Psoas muscle (tissue), 8 donors: ENCODE data around the gene CCDC148. TPM values are rescaled to one million over a fixed set of nuclear protein-coding genes. Genes with fewer than 3 reads are reported as not detected.
"Not testable (repeated sequence)": the region's sequence is repeated elsewhere in the genome, so short reads cannot be mapped to it uniquely, and the experiment has no call there.

ENCODE experiments used
- ATAC-seq, 4 donors: fragments of 200-7000 bp; cut with Tn5 transposase; one replicate each; pipeline ENCODE4 v1.9.1; 2020; ENCODE audit warnings: moderate library complexity in 3 of 4, mild to moderate bottlenecking in 2 of 4
- DNase-seq, 2 donors: peaks; one replicate each; pipeline ENCODE4 v3.0.0-alpha.2; 2020
- H3K27ac ChIP-seq: fragments of 200-600 bp; one replicate; pipeline ENCODE4 v1.8.0; 2022
- H3K27me3 ChIP-seq, 3 donors: fragments of 200-600 bp in 1 of 3; one replicate each; pipeline versions ENCODE4 v1.6.1 to v1.8.0; 2013 to 2022; ENCODE audit warnings: low read length in 2 of 3, mild to moderate bottlenecking in 2 of 3, moderate library complexity in 1 of 3; ENCODE audit not compliant: insufficient read depth in 3 of 3
- H3K36me3 ChIP-seq, 2 donors: fragments of 200-600 bp in 1 of 2; one replicate each; pipeline versions ENCODE4 v1.6.1 to v1.8.0; 2013 to 2022; ENCODE audit warnings: low read depth in 1 of 2, mild to moderate bottlenecking in 1 of 2, moderate library complexity in 1 of 2; ENCODE audit not compliant: insufficient read depth in 1 of 2
- H3K4me1 ChIP-seq: fragments of 200-600 bp; one replicate; pipeline ENCODE4 v1.8.0; 2022
- H3K4me3 ChIP-seq: fragments of 200-600 bp; one replicate; pipeline ENCODE4 v1.8.0; 2022; ENCODE audit warnings: mild to moderate bottlenecking
- H3K9me3 ChIP-seq: fragments of 200-600 bp; one replicate; pipeline ENCODE4 v1.8.0; 2022
- WGBS, 3 donors: extraction: QIAGEN DNeasy Blood & Tissue Kit; methylation state at CpG; one replicate each; pipeline versions ENCODE4 v1.1.6 to v1.1.7; 2013; 5-methylcytosine and 5-hydroxymethylcytosine counted together
- intact Hi-C, 2 donors: fragments of 100-400 bp; cut with DNase I; formaldehyde crosslinking; loops; one replicate each; pipeline versions ENCODE4 v1.11.0 to v1.14.2; 2022
- polyA plus RNA-seq, 3 donors: library from polyadenylated mRNA; stranded (reverse); fragments of 200-250 nt; gene quantifications; one replicate each; pipeline ENCODE4 v1.2.3, GENCODE V29; 2013
- total RNA-seq, 4 donors: library from RNA; stranded (reverse); fragmentation: NEBNext Ultra II Directional in 2 of 4; extraction: Animal tissue kit (Norgen Biotek cat#: 25700) in 2 of 4; gene quantifications; one replicate each; pipeline versions ENCODE4 v1.2.1 to v1.2.4, GENCODE V29; 2021 to 2023
- TF ChIP-seq, protein P1 (sequence below): fragments of 200-600 bp; IDR thresholded peaks from one replicate; pipeline ENCODE4 v1.8.0; 2022; ENCODE audit warnings: antibody characterized with exemption
- donor health status: healthy with polysubstance abuse.
- donor health status: DM: no; HTN: no; CAD: no; lungs with moderate emphysema.
- donor health status: Bipolar disorder and iron deficiency.
- donor health status: healthy.
- donor health status: DM: yes; HTN: yes; CAD: no.
- donor health status: DM: no; HTN: no; CAD: no.
- donor health status: DM: no; HTN: no; CAD: no.
- donor health status: DM: yes; HTN: yes; CAD: no.

CCDC148 gene
- total and polyA plus RNA-seq, 7 donors = 0.10 TPM; not detected in 6

DNA sequence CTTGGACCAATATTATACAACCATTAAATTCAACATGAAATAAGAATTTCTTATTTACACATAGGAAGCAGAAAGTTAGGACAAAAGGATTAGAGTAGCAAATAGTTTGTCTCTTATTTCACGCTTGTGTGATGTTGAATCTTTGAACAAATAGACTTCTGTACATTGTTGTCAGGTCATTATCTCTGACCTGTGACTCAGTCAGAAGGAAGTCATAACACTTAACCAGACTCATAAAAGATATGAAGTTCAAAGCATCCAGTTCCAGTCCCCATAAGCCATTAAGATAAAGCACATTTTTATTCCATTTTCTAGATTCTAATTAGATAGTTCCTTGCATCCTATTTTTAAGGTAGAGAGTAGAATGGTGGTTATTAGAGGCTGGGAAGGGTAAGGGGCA lies 224.1 kb downstream of the CCDC148 start:
- no peaks in the 10 kb centered on the region for H3K9me3 ChIP-seq
- TF ChIP-seq, protein P1, sequence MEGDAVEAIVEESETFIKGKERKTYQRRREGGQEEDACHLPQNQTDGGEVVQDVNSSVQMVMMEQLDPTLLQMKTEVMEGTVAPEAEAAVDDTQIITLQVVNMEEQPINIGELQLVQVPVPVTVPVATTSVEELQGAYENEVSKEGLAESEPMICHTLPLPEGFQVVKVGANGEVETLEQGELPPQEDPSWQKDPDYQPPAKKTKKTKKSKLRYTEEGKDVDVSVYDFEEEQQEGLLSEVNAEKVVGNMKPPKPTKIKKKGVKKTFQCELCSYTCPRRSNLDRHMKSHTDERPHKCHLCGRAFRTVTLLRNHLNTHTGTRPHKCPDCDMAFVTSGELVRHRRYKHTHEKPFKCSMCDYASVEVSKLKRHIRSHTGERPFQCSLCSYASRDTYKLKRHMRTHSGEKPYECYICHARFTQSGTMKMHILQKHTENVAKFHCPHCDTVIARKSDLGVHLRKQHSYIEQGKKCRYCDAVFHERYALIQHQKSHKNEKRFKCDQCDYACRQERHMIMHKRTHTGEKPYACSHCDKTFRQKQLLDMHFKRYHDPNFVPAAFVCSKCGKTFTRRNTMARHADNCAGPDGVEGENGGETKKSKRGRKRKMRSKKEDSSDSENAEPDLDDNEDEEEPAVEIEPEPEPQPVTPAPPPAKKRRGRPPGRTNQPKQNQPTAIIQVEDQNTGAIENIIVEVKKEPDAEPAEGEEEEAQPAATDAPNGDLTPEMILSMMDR = no peak
- no peaks in the 10 kb centered on the region for H3K27me3 ChIP-seq
- H3K4me3 ChIP-seq = no peak overlapping the region
- DNase-seq (no peak), ATAC-seq (no peak)
- no peaks in the 10 kb centered on the region for H3K4me1 ChIP-seq
- H3K27ac ChIP-seq = no peak overlapping the region
- H3K36me3 ChIP-seq = no peaks in the 10 kb centered on the region
- intact Hi-C loops = no loop called here
- WGBS, 3 donors = 40 to 54% (median 40%) methylated on average over 1 of the region's 1 CpG

DNA sequence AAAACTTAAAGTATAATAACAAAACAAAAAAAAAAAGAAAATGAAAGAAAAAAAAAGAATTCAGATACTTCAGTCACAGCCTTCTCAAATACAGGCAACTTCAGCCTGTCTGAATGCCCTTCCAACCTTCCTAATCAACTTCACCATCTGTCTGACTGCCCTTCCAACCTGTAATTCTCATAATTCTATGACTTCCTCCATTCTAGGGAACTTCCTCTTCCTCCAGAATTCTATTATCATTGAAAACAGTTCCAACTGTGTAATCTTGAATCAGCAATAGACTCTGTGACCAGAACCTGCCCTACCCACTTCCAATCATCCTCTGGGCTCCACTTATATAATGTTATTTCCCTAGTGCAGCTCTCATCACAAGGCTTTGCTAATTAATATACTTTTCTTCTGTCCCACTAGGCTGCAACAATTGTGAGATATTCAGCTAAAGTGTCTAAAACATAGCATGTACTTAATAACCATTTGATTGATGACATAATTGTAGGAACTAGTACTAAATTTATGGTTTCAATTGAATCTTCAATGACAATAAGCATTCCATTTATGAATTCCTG lies 227.5 kb downstream of the CCDC148 start:
- Histone ChIP-seq H3K4me1 (no peaks in the 10 kb centered on the region), H3K27me3 (no peaks in the 10 kb centered on the region), H3K9me3 (no peaks in the 10 kb centered on the region), H3K36me3 (no peaks in the 10 kb centered on the region), H3K4me3 (no peak overlapping the region), H3K27ac (no peak overlapping the region)
- DNase-seq = no peak
- intact Hi-C loops = loop anchor here in 1 of 2 donors (10.0 kb wide), 1 partner anchor 136 kb away; no protein-coding TSS in a partner anchor
- ATAC-seq = no peak
- TF ChIP-seq, protein P1 = no peak

DNA sequence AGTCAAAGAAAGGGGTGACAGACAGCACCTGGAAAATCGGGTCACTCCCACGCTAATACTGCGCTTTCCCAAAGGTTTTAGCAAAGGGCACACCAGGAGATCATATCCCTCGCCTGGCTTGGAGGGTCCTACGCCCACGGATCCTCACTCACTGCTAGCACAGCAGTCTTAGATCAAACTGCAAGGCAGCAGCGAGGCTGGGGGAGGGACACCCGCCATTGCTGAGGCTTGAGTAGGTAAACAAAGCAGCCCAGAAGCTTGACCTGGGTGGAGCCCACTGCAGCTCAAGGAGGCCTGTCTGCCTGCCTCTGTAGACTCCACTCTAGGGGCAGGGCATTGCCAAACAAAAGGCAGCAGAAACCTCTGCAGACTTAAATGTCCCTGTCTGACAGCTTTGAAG lies 233.5 kb downstream of the CCDC148 start:
- not testable (repeated sequence) for H3K9me3 ChIP-seq, ATAC-seq, DNase-seq, H3K4me3 ChIP-seq, H3K27ac ChIP-seq, H3K27me3 ChIP-seq, H3K36me3 ChIP-seq, H3K4me1 ChIP-seq
- 85 to 91% (median 85%) methylated on average over 8 of the region's 8 CpGs for WGBS, 3 donors
- intact Hi-C loops = loop anchor here in 1 of 2 donors (10.0 kb wide), 1 partner anchor 142 kb away; no protein-coding TSS in a partner anchor

DNA sequence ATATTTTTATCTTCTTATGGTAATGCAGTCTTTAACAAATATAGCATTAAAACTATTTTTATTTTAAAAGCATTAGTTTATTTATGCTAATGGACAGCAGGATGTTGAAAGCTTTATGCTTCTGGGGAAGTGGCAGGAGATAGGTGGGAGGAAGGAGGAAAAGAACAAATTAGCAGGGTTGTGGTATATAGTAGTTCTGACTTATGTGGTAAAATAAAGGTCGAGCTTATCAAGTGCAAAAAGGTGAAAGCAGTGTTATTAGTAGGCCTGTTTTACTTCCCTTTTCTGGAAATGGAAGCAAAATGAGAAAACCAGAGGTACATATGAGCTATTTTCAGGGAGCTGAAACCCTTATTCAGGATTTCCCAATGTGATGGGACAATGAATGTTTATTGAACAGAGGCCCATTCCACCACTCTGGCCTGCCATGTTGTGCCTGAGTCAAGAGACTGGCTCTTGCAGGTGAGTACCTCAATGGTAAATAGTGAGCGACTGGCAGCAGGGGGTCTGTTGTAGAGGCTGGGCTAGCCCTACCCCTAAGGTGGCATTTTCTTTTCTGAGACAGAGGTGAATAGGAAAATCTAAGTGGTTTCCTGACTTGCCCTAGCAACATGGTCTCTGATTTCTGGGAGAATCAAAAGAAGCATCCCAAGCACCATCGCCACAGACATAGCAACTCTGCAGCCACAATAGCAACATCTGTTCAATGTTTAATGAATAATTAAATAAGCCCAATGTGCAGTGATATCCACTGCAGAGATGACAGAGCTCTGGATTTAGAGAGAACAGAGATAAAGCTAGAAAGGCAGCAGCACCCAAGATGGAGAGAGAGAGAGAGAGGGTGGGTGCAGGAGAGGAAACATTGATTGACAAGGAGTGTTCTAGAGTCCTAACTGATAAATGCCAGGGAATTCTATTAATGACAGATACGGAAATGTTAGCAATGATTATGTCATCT lies 235.2 kb downstream of the CCDC148 start:
- Histone ChIP-seq H3K4me3 (no peak overlapping the region), H3K27me3 (peaks cover 0 to 2% (median 0%) of the 10 kb centered on the region in 3 donors), H3K36me3 (no peaks in the 10 kb centered on the region), H3K9me3 (no peaks in the 10 kb centered on the region), H3K27ac (no peak overlapping the region), H3K4me1 (no peaks in the 10 kb centered on the region)
- no peak for DNase-seq
- TF ChIP-seq, protein P1 = no peak
- intact Hi-C loops = loop anchor here in 1 of 2 donors (10.0 kb wide), 1 partner anchor 143 kb away; no protein-coding TSS in a partner anchor
- no peak for ATAC-seq
- 77 to 81% (median 77%) methylated on average over 4 of the region's 4 CpGs for WGBS, 3 donors

DNA sequence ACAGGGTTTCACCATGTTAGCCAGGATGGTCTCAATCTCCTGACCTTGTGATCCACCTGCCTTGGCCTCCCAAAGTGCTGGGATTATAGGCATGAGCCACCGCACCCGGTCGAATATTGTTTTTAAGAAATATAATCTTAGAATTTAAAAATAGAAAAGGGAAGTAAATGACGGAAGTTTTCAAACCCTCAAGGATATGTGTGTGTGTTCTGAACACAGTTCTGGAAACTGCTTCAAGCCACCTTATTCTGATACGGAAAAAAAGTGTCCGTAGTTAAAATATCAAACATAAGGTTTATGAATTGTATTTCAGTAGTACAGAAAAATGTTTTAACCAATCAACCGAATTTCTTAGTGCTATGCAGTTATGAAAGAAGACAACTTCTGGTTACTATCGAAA lies 239.0 kb downstream of the CCDC148 start:
- Histone ChIP-seq H3K27ac (no peak overlapping the region), H3K9me3 (no peaks in the 10 kb centered on the region), H3K4me1 (no peaks in the 10 kb centered on the region), H3K4me3 (no peak overlapping the region), H3K27me3 (peaks cover 0 to 2% (median 0%) of the 10 kb centered on the region in 3 donors), H3K36me3 (no peaks in the 10 kb centered on the region)
- TF ChIP-seq, protein P1 = no peak
- WGBS, 3 donors = 68 to 84% (median 75%) methylated on average over 8 of the region's 8 CpGs
- no peak for ATAC-seq
- DNase-seq = no peak
- intact Hi-C loops = no loop called here
